NCI-H510A treated with DMSO at 0.1 percent for 48 hours (cell line): ENCODE measurements around the gene S100A16.

Experiments used
- DNase-seq: peaks from one replicate; lab custom pipeline; 2025; lab: John Stamatoyannopoulos, UW

S100A16 gene

DNA sequence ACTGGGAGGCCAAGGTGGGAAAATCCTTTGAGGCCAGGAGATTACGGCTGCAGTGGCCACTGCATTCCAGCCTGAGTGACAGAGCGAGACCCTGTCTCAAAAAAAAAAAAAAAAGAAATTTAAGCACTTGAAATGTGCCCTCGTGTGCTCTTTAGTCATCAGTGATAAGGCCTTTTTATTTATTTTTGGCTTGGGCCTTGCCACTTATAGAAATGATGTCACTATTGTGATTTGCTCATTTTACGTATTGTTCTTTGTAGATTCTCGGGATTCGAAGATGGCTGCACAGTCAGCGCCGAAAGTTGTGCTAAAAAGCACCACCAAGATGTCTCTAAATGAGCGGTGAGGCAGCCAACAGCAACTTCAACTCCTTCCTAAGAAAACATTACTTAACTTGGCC is 23.4 kb upstream of the S100A16 start:
- no peak for DNase-seq

DNA sequence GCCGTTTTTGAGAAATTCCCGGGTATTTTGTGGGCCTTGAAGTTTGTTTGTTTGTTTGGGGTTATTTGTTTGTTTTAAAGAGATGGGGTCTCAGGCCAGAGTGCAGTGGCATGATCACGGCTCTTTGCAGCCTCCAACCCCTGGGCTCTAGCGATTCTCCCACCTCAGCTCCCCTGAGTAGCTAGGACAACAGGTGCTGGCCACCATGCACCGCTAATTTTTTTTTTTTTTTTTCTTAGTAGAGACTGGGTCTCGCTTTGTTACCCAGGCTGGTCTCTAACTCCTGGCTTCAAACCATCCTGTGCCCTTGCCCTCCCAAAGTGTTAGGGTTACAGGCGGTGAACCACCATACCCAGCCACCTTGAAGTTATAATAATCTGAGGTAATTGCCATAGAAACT is 22.9 kb upstream of the S100A16 start:
- no peak for DNase-seq

DNA sequence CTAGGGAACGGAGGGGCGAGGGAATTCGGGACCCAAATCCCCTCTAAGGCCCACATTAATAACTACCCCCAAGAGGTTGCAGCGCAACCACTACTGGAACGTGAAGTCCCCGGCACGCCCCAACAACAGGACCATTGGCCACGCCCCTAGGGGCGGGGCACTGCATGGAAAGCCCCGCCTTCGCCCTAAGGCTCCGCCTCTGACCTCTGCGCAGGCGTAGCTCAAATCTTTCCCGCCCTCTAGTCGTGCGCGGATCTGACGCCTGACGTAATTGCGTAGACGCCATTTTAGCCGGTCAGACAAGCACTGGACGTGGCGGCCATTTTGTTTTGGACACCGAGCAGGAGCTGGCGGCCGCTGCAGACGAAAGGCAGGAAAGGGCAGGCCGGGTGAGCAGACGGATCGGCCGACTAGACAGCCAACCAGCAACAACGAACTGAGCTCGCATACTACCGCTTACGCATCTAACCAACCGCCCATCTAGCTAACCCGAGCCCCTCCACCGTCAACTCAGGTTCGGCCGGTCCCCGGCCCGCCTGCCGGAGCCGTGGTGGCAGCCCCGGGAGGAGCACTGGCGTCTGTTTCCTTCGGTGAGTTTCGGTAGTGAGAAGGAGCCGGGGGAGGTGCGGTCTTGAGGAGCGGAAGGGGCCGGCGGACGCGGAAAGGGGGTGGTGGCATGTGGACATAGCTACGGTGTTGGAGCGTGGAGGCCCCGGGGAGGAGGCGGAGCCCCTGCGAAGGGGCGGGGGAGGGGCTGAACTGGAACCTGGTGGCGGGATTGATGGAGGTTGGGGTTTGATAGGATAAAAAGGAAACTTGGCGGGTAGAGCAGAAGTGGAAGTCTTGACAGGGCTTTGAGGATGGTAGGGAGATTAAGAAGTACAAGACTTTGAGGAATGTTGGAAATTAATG is 21.1 kb upstream of the S100A16 start, which contains the start of gene CHTOP:
Gene CHTOP (plus strand): TSS at position 313 of the 912 bp plus-strand sequence. CDS start 2,523 bp downstream, outside the sequence.
- peak; percentile 90 for DNase-seq

DNA sequence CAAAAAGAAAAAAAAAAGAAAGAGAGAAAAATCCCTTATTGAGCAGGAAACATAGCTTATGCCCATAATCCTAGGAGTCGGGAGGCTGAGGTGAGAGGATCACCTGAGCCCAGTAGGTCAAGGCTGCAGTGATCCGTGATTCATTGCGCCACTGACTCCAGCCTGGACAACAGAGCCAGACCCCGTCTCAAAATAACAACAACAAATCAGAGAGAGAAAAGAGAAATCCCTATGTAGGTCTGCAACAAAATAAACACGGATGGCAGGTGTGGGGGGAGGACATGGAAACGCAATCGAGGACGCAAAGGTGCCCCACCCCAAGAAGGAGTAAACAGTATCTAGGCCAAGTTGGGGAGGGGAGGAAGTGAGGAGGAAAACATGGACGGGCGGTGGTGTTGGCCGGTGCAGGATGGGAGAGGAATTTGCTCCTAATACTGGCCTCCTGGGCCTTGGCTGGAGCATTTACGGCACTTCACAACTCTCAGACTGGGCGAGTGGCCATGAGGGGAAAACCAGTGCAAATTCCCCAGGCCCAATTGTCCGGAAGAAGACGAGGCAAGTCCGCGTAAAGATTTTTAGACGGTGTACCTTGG is 20.3 kb upstream of the S100A16 start:
- no peak for DNase-seq

- DNase-seq: no peak
Measured at GRCh38 chr1:153631047-153632022, 18.4 kb upstream of the S100A16 start.

GRCh38 chr1:153630384-153630783 is 17.4 kb upstream of the S100A16 start:
- DNase-seq: no peak

DNA sequence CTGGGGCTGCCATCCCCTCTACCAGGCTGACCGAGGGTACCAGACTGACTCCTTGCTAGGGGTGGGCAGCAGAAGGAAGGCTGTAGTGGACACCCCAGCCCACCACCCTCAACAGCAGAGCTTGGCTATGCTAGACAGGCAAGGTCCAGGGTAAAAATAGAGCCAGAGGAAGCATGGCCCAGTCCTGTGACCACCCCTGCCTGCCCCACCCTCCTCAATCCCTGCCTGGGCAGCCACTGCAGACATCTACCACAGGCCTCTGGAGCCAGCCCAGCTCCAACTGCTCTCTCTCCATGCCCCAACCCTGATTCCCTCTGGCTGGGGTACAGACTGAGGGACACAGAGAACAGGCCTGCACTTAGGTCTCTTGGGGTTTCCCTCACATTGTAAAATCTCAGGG is 17.0 kb upstream of the S100A16 start:
- DNase-seq: no peak

- DNase-seq: no peak
Measured at GRCh38 chr1:153629343-153629665, 16.4 kb upstream of the S100A16 start.

DNA sequence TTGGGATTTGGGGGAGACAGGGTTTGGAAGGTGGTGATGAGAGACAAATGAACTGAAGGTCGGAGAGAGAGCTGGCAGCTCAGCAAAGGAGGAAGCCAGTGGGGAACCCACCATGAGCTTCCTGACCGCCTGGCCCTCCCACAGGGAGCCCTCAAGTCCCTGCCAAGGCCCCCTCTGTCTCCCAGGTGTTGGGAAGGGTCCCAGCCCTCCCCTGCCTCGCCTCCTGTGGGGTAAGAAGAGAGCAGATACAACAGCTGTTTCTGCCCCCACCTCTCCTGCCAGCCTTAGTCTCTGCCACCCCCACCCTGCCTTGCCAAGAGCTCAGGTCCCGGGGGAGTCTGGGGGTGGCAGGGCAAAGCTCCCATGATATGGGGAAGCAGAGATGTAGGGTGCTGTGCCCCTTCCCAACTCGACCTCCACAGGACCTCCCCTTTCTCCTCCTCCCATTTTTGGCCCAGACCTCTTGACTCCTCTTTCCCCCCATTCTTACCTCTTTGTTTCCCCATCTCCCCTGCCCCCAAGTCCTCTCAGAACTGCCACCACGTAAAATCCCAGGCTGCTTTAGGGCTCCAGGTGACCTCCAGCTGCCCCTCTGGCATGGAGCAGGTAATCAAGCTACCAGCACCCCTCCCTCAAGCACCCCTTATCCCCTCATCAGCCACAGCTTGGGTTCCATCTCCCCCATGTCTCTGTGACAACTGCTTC is 15.9 kb upstream of the S100A16 start:
- DNase-seq: no peak

- no peak for DNase-seq
Measured at GRCh38 chr1:153627715-153628626, 15.0 kb upstream of the S100A16 start, which contains the start of gene S100A1. Gene S100A1, plus strand, starts transcription at chr1:153628434. Its CDS starts 2,088 bp downstream, at chr1:153630522.

DNA sequence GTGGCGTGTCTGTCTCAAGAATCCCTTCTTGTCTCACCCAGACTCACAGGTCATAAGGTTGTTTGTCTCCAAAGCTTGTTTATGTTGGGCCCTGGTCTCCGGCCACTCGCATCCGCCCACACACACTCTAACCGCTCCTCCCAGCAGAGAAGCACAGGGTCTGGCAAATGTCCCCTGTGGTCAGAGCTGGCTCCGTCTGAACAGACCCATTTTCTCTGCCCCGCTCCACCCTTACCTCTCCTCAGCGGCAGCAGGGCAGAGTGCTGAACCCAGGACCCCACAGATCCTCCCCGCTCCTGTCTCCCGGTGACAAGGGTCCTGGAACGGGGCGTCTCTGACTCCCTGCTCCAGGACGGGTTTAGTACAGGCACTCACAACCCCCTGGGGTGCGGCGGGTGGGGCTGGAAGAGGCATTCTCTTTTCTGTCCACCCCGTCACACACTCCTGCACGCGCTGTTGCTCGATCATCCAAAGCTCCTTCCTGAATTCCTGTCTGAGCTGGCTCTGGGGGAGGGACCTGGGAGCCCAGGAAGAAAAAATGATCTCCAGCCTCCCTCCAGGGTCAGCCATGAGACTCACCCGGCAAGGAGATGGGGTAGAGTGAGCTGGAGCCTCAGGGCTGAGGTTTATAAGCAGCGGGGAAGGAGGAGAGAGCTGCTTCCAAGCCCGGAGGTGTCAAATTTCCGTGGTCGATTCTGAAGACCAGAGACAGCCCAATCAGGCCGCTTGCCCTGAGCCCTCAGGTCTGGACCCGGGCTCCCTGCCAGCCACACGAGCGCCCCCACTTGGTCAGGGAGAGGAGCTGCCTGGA is 14.2 kb upstream of the S100A16 start, which contains the start of gene S100A13:
Gene S100A13 (minus strand): TSS at position 602 of the 811 bp plus-strand sequence. CDS start 1,033 bp downstream, outside the sequence.
- peak; percentile 91 for DNase-seq

DNA sequence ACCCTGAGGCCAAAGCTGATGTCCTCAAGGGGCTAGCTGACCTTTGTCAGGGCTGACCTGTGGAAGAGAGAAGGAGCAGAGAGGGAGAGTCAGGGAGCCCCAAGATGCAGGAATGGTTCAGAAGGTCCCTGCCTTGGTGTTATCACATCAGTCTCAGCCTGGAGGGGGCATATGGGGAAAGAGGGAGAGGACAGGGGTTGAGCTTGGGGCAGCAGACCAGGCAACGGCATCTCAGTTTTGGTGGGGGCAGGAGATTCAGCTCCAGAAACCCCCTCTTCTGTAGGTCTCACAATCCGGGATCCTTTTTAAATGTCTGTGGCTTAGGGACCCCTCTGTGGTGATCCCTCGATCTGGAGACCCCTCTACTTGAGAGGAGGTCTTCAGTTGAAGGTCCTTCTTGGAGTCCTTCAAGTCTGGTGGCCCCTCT is 13.6 kb upstream of the S100A16 start:
- DNase-seq: no peak

GRCh38 chr1:153624965-153625611 is 12.2 kb upstream of the S100A16 start:
- no peak for DNase-seq

- no peak for DNase-seq
Measured at GRCh38 chr1:153623101-153623500, 10.2 kb upstream of the S100A16 start.

DNA sequence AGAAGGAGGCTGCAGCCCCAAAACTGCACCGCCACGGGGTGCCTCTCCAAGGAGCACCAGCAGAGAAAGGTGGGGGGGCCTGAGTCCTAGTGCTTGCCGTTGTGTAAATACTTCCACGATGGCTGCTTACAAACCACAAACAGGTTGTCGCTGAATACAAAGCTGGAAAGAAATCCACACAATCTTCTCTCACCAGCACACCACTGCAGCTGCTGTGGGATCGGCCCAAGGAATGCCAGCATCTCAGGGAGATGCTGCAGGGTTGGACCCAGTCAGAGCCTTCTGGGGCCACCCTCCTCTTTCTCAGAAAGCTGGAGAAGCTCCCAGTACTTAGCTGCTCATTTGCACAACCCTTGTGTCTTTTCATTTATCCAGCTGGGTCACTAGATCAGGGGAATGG is 6.2 kb upstream of the S100A16 start:
- DNase-seq: no peak

GRCh38 chr1:153617663-153618062 is 4.7 kb upstream of the S100A16 start:
- DNase-seq: no peak

GRCh38 chr1:153616917-153617311 is 4.0 kb upstream of the S100A16 start:
- DNase-seq: no peak

DNA sequence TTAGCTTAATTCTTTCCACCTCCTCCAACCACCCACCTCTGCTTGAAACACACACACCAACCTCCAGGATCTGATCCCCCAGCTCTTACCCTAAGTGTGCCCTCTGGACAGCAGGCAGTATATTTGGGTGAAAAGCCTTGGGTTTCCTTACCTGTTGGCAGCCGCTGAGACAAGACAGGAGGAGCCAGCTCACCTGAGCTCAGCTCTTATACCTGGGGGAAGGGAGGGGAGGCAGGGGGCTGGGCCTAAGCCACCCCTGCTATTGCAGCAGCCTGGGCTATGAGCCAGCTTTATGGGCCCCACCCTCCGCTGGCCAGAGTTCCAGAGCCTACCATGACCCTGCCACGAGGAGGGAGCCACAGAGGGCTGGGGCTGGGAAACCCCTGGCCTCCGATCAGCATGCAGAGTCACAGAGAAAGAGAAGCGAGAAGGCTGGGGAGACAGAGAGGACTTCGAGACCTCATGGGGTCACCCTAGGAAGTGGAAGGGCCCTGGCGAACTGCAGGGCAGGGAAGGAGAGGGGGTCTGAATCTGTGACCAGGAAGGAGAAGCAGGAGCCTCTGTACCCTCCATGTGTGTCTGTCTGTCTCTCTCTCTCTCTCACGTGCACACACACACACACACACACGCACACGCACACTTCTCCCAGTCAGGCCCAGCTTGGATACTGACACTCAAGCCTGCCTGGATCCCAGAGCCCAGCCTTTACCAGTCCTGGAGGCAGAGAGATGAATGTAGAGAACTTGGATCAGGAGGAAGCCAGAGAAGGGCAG is 3.4 kb upstream of the S100A16 start, which contains the start of gene S100A14:
Gene S100A14 (minus strand): TSS at position 182 of the 773 bp plus-strand sequence. CDS start 467 bp downstream, outside the sequence.
- no peak for DNase-seq
